GM18867 (cell line): ENCODE results near the gene PRKN.

Experiments used
- ATAC-seq: cut with Tn5 transposase; IDR thresholded peaks from one replicate; pipeline ENCODE4 v1.9.1; 2021; ENCODE audit warnings: mild to moderate bottlenecking, moderate library complexity; ENCODE audit not compliant: unreplicated experiment

Gene PRKN

DNA sequence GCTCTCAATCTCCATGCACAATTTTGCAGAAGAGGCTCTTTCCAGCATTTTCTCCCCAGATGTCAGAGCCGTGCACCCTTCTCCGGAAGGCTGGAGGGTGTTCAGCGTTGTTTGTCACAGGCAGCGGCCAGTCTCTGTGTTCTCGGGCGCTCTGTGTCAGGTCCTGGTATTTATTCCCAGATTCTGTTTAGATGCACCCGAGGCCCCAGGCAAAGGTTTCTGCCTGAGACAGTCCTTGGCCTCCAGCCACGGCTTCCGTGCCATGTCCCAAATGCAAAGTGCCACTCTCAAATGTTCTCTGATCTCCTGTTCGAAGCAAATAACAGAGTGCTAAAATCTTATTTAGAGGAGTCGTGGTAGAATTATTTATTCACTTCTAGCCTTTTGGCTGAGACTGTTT lies 1313.4 kb downstream of the PRKN start:
- no peak for ATAC-seq

DNA sequence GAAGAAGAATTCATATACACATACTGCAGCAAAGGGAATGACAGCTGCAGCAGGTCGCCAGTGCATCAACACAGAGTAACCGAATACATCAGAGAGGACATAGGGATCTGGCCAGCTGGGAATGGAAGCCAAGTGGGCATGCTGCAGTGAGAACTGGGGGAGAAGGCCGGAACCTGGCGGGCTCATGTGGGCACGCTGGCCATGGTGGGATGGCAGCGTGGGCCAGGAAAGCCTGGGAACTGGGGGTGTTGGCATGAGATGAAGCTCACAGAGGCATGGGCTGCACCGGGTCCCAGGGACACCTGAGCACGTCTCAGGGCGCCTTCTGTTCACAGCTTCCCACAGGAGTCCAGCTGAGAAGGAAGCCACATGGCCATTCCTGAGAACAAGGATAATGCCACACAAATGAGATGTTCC lies 1314.2 kb downstream of the PRKN start:
- ATAC-seq = no peak

DNA sequence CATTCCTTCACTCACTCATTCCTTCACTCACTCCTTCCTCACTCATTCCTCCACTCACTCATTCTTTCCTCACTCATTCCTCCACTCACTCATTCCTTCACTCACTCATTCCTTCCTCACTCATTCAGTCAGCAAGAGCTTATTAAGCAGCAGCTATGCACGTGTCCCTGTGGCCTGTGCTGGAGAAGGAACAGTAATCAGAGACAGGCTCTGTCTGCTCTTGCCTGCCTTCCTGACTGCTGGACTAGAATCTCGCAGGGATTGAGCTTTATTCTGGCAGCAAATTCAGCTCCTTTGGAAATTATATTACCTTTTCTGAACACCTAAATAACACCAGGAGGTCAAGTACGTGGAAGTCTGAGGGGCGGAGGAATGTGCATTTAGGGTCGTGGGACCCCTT lies 1314.8 kb downstream of the PRKN start:
- ATAC-seq = no peak

DNA sequence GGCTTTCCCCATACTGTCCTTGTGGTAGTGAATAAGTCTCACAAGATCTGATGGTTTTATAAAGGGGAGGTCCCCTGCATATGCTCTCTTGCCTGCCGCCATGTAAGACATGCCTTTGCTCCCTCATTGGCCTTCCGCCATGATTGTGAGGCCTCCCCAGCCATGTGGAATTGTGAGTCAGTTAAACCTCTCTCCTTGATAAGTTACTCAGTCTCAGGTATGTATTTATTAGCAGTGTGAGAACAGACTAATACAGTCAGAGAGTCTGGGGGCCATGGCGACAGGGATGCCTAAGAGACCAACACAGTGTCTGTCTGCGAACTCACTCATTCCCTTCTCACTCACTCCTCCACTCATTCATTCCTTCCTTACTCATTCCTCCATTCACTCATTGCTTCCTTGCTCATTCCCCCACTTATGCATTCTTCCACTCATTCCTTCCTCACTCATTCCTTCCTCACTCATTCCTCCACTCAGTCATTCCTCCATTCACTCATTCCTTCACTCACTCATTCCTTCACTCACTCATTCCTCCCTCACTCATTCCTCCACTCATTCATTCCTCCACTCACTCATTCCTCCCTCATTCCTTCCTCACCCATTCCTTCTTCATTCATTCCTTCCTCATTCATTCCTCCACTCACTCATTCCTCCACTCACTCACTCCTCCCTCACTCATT lies 1316.2 kb downstream of the PRKN start:
- no peak for ATAC-seq

DNA sequence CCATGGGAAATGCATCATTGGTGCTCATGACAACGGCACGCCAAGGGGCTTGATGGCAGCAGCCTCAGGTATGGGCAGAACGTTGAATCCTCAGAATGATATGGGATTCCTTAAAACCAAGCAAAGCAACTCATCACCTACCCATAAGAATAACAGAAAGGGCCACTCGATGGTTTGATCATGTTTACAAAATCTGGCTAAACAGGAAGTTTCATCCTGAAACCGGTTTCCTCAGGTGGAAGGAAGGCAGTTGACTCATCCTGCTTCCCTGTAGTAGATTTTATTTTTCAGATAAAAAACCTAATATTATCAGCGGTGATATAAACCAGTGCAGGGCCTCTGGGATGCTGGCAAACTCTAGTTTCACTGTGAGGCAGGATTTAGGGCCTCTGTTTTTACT lies 1316.8 kb downstream of the PRKN start:
- no peak for ATAC-seq

GRCh38 chr6:161410076-161410475 lies 1317.5 kb downstream of the PRKN start:
- ATAC-seq = no peak

DNA sequence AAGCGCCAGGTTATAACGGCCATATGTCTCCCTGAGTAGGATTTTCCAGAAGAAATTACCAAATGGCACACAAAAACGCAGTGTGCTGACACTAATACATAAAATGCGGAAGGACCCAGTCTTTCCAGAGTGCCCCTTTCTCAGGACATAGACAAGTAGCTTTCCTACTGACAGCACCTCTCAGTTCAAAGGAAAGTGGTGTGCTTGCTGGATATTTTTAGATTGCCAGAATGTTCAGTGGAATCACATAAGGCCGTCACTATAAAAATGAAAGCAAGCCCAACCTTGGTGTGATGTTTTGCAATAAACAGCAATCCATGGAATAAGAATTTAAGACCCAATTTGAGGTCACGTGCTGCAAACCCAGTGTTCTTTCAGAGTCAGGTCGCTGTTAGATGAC lies 1318.2 kb downstream of the PRKN start:
- ATAC-seq = no peak

DNA sequence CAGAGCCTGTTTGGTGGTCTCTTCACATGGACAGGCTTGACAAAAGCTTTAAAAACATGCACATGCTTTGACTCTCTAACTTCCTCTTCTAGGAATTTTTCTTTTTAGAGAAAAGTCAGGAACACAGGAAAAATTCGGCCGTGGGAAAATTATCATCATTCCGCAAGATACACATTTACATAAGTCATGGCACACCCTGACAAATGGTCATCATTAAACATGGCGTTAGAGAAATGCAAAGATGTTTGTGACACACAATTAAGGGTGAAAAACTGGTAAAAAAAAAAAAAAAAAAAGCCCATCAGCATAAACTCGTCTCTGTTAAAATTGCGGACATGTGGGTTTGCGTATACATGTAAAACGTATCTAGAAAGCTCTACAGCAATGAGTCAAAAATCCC lies 1319.5 kb downstream of the PRKN start:
- no peak for ATAC-seq

DNA sequence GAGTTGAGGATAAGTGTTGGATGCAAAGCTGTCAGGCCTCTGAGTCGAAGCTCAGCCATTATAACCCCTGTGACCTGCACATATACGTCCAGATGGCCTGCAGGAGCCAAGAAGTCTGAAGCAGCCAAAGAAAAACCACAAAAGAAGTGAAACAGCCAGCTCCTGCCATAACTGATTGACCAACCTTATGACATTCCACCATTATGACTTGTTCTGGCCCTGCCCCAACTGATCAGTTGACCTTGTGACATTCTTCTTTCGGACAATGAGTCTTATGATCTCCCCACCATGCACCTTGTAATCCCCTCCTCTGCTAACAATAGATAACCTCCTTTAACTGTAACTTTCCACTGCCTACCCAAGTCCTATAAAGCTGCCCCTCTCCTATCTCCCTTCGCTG lies 1320.0 kb downstream of the PRKN start:
- ATAC-seq = no peak

GRCh38 chr6:161407115-161407514 lies 1320.5 kb downstream of the PRKN start:
- no peak for ATAC-seq

GRCh38 chr6:161406646-161407045 lies 1320.9 kb downstream of the PRKN start:
- no peak for ATAC-seq

GRCh38 chr6:161405418-161405817 lies 1322.1 kb downstream of the PRKN start:
- ATAC-seq = no peak

DNA sequence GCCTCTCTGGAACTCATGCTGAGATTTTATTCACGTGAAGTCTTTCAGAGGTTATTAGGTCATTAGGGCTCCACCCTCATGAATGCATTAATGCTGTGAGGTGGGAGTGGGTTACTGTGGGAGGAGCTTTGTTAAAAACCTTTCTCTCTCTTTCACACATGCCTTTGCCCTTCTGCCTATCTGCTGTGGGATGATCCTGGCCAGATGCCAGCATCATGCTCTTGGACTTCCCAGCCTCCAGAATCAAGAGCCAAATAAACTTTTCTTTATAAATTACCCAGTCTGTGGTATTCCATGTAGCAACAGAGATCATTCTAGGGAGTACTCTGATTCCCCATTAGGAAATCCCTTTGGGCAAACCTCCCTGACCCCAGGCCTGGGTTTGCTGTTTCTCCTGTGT lies 1323.8 kb downstream of the PRKN start:
- ATAC-seq = no peak

GRCh38 chr6:161401587-161402309 lies 1325.8 kb downstream of the PRKN start:
- no peak for ATAC-seq

GRCh38 chr6:161400671-161401070 lies 1326.9 kb downstream of the PRKN start:
- ATAC-seq = no peak

DNA sequence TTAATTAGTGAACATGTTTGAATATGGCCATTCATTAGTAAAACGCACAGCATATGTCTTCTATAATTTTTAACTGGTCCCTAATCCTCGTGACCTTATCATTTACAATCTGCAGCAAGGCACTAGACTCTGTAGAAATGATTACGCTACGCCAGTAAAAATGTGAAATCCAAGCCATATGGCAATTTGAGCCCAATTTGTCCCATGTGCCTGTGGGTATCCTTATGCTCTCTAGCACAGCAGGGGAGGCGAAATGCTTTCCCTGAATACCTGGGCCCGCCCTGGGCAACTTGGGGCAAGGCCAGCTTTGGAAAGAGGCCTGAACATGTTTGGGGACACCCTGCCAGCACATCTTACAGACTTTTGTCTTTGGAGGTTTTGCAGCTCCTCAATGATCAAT lies 1331.0 kb downstream of the PRKN start:
- ATAC-seq = no peak

GRCh38 chr6:161395716-161396231 lies 1331.8 kb downstream of the PRKN start:
- no peak for ATAC-seq

DNA sequence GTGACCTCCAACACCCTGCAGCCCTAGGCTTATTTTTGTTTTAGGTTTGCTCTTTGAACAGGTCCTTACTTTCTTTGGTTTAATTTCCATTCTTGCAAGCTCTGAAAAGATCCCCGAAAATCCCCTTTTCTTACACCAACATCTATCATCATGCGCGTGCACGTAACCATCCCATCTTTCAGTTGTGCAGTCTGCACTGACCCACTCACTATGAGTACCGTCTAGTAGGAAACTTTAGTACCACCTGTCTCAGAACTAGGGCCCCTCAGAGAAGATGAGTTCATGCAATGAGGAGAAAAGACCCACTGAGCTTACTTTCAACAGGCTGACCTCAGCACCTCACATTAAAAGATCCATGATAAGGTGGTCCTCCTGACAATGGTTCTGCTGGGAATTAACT lies 1333.1 kb downstream of the PRKN start:
- no peak for ATAC-seq

DNA sequence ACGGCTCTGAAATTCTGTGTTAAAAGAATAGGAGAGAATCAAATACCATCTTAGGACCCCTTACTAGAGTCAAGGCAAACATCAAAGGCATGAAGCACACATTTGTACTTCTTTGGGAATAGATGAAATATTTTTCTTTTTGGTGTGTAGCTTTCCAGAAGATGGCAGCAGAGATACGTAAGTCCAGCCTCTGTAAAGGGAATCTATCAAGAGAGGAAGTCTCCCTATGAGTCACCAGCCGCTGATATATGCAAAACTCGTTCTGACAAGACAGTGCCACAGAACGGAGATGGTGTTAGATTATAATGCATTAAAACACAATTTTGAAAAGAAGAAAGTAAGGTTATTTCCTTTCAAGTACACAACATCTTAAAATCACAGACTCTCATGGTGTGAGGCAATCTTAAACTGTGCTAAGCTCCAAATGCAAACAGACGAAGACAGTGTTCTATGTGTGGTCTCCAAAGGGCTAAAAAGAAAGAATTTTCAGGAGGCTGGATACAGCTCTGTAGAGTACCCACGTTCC lies 1333.7 kb downstream of the PRKN start:
- ATAC-seq = peak; percentile 100

GRCh38 chr6:161393292-161393691 lies 1334.3 kb downstream of the PRKN start:
- ATAC-seq = no peak

- ATAC-seq = no peak
Observed at GRCh38 chr6:161389756-161390155, 1337.8 kb downstream of the PRKN start.

DNA sequence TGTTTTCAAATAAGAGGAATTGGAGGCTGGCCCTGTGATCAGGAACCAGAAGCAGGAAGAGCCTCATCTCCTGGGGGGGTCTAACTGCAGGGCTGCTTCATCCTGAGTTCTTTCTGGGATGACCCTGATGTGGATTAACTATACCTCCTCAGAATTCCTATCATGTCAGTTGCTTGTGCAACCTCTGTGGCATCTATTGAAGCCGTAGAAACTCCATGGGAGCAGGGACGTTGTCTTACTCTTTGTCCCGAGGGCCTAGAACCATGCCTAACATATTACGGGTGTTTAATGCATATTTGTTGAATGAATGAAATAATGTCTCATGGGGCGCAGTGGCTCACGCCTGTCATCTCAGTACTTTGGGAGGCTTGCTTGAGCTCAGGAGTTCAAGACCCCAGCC lies 1343.6 kb downstream of the PRKN start:
- no peak for ATAC-seq
